Erythroblast (primary cell): ENCODE data around the gene SEC62.
"Not testable (repeated sequence)": the region's sequence is repeated elsewhere in the genome, so short reads cannot be mapped to it uniquely, and the experiment has no call there.

ENCODE experiments used
- DNase-seq, 2 experiments: peaks; one replicate each; lab custom pipeline; 2025; lab: John Stamatoyannopoulos, UW
- GATA1 ChIP-seq: IDR thresholded peaks from 2 replicates; pipeline ENCODE4 v1.6.1; 2011; ENCODE audit warnings: low read depth, mild to moderate bottlenecking, control low read depth, low read length, moderate library complexity
- POLR2A ChIP-seq: IDR thresholded peaks from 2 replicates; pipeline ENCODE4 v1.6.1; 2011; ENCODE audit warnings: mild to moderate bottlenecking, low read length

The SEC62 gene

GRCh38 chr3:170012683-170013400, 46.2 kb downstream of the SEC62 start:
- no peak for DNase-seq
- no peak for TF ChIP-seq POLR2A
- no peak for TF ChIP-seq GATA1

- no peak for TF ChIP-seq POLR2A
- no peak for TF ChIP-seq GATA1
- no peak for DNase-seq
These were observed 49.5 kb downstream of the SEC62 start for GRCh38 chr3:170016057-170016456.

GRCh38 chr3:170019306-170019705, 52.7 kb downstream of the SEC62 start:
- not testable (repeated sequence) for DNase-seq

- TF ChIP-seq GATA1 (no peak), POLR2A (no peak)
- DNase-seq = peak; percentile 5 to 9
These were observed 54.5 kb downstream of the SEC62 start for GRCh38 chr3:170021083-170021482.

GRCh38 chr3:170022336-170022735, 55.7 kb downstream of the SEC62 start:
- DNase-seq = no peak
- no peak for TF ChIP-seq POLR2A
- no peak for TF ChIP-seq GATA1

- no peak for DNase-seq
These were observed 56.6 kb downstream of the SEC62 start for GRCh38 chr3:170023165-170023564.

GRCh38 chr3:170024581-170024980, 58.0 kb downstream of the SEC62 start:
- TF ChIP-seq GATA1 = no peak
- TF ChIP-seq POLR2A = no peak
- DNase-seq = no peak

More at GRCh38 chr3:170023165-170023564, 56.6 kb downstream of the SEC62 start:
- TF ChIP-seq GATA1 = no peak
- TF ChIP-seq POLR2A = no peak

- no peak for DNase-seq
- TF ChIP-seq POLR2A = no peak
- TF ChIP-seq GATA1 = no peak
These were observed 60.9 kb downstream of the SEC62 start for GRCh38 chr3:170027233-170028102.

GRCh38 chr3:170033489-170033888, 66.9 kb downstream of the SEC62 start:
- DNase-seq = peak; percentile 10 to 12
- TF ChIP-seq GATA1 = no peak
- no peak for TF ChIP-seq POLR2A

- TF ChIP-seq POLR2A = no peak
- no peak for TF ChIP-seq GATA1
- DNase-seq = peak; percentile 79 to 86
These were observed 71.1 kb downstream of the SEC62 start, which contains the start of gene GPR160 for GRCh38 chr3:170037463-170038433. Gene GPR160 (plus strand): TSS chr3:170037995. CDS start chr3:170083973, 45,978 bp downstream.

GRCh38 chr3:170038434-170039110, 72.0 kb downstream of the SEC62 start:
- peak; percentile 22 to 31 for DNase-seq
- no peak for TF ChIP-seq POLR2A
- no peak for TF ChIP-seq GATA1

- TF ChIP-seq GATA1 (no peak), POLR2A (no peak)
- DNase-seq = no peak
These were observed 73.8 kb downstream of the SEC62 start for GRCh38 chr3:170040418-170040817.
